A673 (cell line): ENCODE measurements around the gene TCF12. TPM values are rescaled to one million over a fixed set of nuclear protein-coding genes. Genes with fewer than 3 reads are reported as not detected.

ENCODE experiments used
- BruUV-seq: library from RNA; stranded (reverse); fragments of 400-500 nt; replicated peaks from 2 replicates; lab custom pipeline; 2021; lab: Mats Ljungman, UMichigan
- CTCF ChIA-PET: fragments of 300-600 bp; sonication (Branson Sonifier 250); formaldehyde crosslinking; loops from one replicate; lab custom pipeline; 2022; ENCODE audit warnings: antibody characterized with exemption; lab: Charles Lee
- POLR2A ChIA-PET: fragments of 300-600 bp; sonication (Branson Sonifier 250); formaldehyde crosslinking; loops from one replicate; lab custom pipeline; 2022; ENCODE audit warnings: antibody characterized with exemption; ENCODE audit not compliant: low non-redundant PET; lab: Charles Lee
- DNase-seq: peaks from one replicate; pipeline ENCODE4 v3.0.0-alpha.2; 2015; ENCODE audit warnings: low spot score
- H3K27ac ChIP-seq: fragments of 200-600 bp; sonication (generic); 2 replicates; pipeline ENCODE4 v1.5.1; 2016; ENCODE audit warnings: mixed run types, low read depth, mild to moderate bottlenecking, mixed read lengths, antibody characterized with exemption, low read length; ENCODE audit not compliant: poor library complexity, severe bottlenecking
- H3K27me3 ChIP-seq: fragments of 200-600 bp; sonication (generic); replicated peaks from 2 replicates; pipeline ENCODE4 v1.6.1; 2017; ENCODE audit warnings: mixed run types, low read depth, mild to moderate bottlenecking, mixed read lengths, antibody characterized with exemption, low read length; ENCODE audit not compliant: insufficient read depth, poor library complexity
- H3K36me3 ChIP-seq: fragments of 200-600 bp; sonication (generic); 2 replicates; pipeline ENCODE4 v1.6.1; 2016; ENCODE audit warnings: mixed run types, mild to moderate bottlenecking, mixed read lengths, antibody characterized with exemption, low read length; ENCODE audit not compliant: insufficient read depth, poor library complexity, severe bottlenecking
- H3K4me1 ChIP-seq: fragments of 200-600 bp; sonication (generic); 2 replicates; pipeline ENCODE4 v1.6.1; 2017; ENCODE audit warnings: mixed run types, mild to moderate bottlenecking, mixed read lengths, antibody characterized with exemption, low read length; ENCODE audit not compliant: insufficient read depth, poor library complexity, severe bottlenecking
- H3K4me3 ChIP-seq: fragments of 200-600 bp; sonication (generic); 2 replicates; pipeline ENCODE4 v1.5.1; 2016; ENCODE audit warnings: low read depth, mixed run types, mild to moderate bottlenecking, mixed read lengths, low read length; ENCODE audit not compliant: poor library complexity, severe bottlenecking
- H3K9me3 ChIP-seq: fragments of 200-600 bp; sonication (generic); 2 replicates; pipeline ENCODE4 v1.6.1; 2016; ENCODE audit warnings: mixed run types, low read depth, mild to moderate bottlenecking, mixed read lengths, antibody characterized with exemption, low read length; ENCODE audit not compliant: poor library complexity, severe bottlenecking
- CTCF ChIP-seq: fragments of 300-800, 200-600 bp; sonication (generic); conservative IDR thresholded peaks from 2 replicates; pipeline ENCODE4 v1.5.1; 2017; ENCODE audit warnings: low read depth, mild to moderate bottlenecking, antibody characterized with exemption, low read length, moderate library complexity, mixed read lengths
- EZH2 ChIP-seq: fragments of 200-600 bp; sonication (generic); IDR thresholded peaks from 2 replicates; pipeline ENCODE4 v1.6.1; 2017; ENCODE audit warnings: borderline replicate concordance, low read depth, mild to moderate bottlenecking, mixed read lengths, antibody characterized with exemption, low read length; ENCODE audit not compliant: poor library complexity, severe bottlenecking
- intact Hi-C: fragments of 100-400 bp; cut with micrococcal nuclease; formaldehyde crosslinking; loops from one replicate; pipeline ENCODE4 v1.10.0; 2022; ENCODE audit not compliant: unreplicated experiment
- total RNA-seq: library from RNA; stranded (reverse); gene quantifications from 2 replicates; pipeline ENCODE4 v1.2.3, GENCODE V29; 2021

The TCF12 gene
- total RNA-seq, 1 experiment from 2014 or later, result 351 TPM

GRCh38 chr15:57079931-57080620 lies 161.6 kb downstream of the TCF12 start:
- Histone ChIP-seq H3K9me3 (no peaks in the 10 kb centered on the region), H3K27me3 (no peaks in the 10 kb centered on the region), H3K27ac (no peak overlapping the region), H3K4me3 (no peak overlapping the region), H3K4me1 (peaks cover 53% of the 10 kb centered on the region), H3K36me3 (no peaks in the 10 kb centered on the region)
- ChIA-PET POLR2A (interaction anchor here (0.8 kb wide), 1 partner anchor 34 kb away, joined by 3 read pairs; no protein-coding TSS in a partner anchor), CTCF (no interaction called here)
- BruUV-seq, result no TSS peak
- peak; percentile 44 for DNase-seq
- intact Hi-C loops, result no loop called here
- TF ChIP-seq CTCF (peak; percentile 42; the same call in 1 of the 2 replicates), EZH2 (no peak)

GRCh38 chr15:57082054-57082728 lies 163.7 kb downstream of the TCF12 start:
- BruUV-seq, result no TSS peak
- Histone ChIP-seq H3K9me3 (no peaks in the 10 kb centered on the region), H3K27ac (no peak overlapping the region), H3K27me3 (no peaks in the 10 kb centered on the region), H3K4me3 (no peak overlapping the region), H3K4me1 (peaks cover 60% of the 10 kb centered on the region), H3K36me3 (no peaks in the 10 kb centered on the region)
- POLR2A ChIA-PET, result no interaction called here
- intact Hi-C loops, result no loop called here
- CTCF ChIA-PET, result no interaction called here
- TF ChIP-seq CTCF, result no peak
- no peak for TF ChIP-seq EZH2
- no peak for DNase-seq

GRCh38 chr15:57084192-57084591 lies 165.7 kb downstream of the TCF12 start:
- no peak for TF ChIP-seq CTCF
- TF ChIP-seq EZH2, result no peak
- CTCF ChIA-PET, result no interaction called here
- intact Hi-C loops, result no loop called here
- Histone ChIP-seq H3K4me1 (peaks cover 56% of the 10 kb centered on the region), H3K36me3 (no peaks in the 10 kb centered on the region), H3K27ac (no peak overlapping the region), H3K4me3 (no peak overlapping the region), H3K9me3 (no peaks in the 10 kb centered on the region), H3K27me3 (no peaks in the 10 kb centered on the region)
- POLR2A ChIA-PET, result no interaction called here
- BruUV-seq, result no TSS peak
- DNase-seq, result no peak
